NCI-H748 (cell line): Measurements from ENCODE around the gene FARP1.

Source experiments
- DNase-seq: peaks from one replicate; lab custom pipeline; 2025; ENCODE audit not compliant: unreplicated experiment; lab: John Stamatoyannopoulos, UW

FARP1 gene

GRCh38 chr13:98474292-98474691 is 331.4 kb downstream of the FARP1 start:
- DNase-seq, result no peak

GRCh38 chr13:98474761-98475160 is 331.9 kb downstream of the FARP1 start:
- DNase-seq, result no peak

GRCh38 chr13:98475522-98475921 is 332.6 kb downstream of the FARP1 start:
- no peak for DNase-seq

GRCh38 chr13:98476106-98476505 is 333.2 kb downstream of the FARP1 start:
- DNase-seq, result no peak

GRCh38 chr13:98476538-98476966 is 333.7 kb downstream of the FARP1 start:
- DNase-seq, result no peak

DNA sequence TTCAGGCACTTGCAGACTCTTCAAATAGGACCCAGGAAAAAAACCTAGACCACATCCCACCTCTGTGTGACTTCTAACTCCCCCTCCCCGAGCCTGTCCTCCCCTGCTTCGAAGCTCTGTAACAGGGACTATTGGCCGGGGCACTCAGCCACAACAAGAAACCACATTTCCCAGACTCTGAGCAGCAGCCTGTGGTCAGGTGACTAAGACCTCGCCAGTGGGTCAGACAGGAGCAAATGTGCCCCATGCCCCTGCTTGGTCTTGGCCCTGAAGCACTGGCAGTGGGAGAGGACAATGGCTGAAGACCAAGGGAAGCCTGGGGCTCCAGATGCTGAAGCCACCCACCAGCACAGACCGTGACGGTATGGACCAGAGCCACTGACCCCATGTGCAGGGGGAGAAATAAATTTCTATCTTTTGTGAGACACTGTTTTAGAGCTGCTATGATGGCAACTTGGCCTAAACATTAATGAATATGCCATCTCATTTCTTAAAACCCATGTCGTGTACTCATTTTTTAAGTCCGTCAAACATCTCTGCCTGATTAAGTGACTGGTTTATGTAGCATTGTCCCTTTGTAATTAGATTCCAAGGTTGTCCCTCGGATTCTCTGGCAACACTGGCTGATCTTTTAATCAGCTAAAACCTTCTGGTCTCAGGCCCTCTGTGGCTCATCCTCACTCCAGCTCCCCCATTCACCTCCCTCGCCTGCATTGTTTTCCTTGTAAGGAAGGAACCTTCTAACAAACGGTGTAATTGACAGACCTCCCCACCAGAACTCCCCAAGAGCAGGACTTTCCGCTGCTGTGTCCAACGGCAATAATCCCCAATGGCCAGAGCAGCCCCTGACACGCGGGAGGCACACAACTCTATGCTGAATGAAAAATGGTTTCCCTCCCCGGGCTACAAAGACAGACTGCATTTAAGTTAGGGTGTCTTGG is 335.6 kb downstream of the FARP1 start:
- no peak for DNase-seq

GRCh38 chr13:98479496-98480003 is 336.7 kb downstream of the FARP1 start:
- no peak for DNase-seq

DNA sequence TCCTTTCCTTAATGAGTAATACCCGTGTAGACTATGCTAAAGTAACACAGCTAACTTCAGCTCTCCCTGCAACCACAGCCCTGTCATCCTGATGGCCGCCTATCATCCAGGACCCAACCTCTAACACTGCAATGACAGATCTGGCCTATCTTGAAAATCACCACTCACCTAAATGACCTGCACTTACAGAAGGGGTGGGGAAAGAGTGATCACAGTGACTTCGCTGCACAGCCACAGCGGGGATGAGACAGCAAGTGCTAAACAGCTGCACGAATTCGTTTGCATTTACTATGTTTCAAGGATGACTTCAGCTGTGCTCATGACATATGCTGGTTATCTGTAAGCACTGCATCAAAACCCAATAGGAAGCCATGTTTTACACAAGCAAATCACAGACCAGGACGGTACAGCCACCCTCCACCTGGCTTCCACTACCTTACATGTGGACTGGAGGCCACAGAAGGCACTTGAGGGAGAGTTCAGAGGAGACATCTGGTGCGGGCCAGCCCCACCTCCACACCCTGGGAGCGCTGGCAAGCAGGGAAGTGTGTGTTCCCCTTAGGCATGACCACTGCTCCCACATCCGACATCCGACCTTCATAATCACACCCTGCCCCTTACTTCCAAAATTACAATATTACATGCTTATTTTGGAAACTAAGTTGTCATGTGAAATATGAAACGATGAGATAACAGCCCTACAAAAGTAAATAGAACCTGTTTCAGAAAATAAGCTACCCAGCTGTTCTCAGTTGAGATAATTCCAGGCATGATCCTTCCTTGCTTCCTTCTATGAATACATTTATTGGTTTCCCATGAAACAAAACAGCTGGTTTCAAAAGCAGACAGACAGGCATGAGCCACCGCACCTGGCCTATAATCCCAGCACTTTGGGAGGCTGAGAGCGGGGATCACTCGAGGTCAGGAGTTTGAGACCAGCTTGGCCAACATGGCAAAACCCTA is 338.3 kb downstream of the FARP1 start:
- DNase-seq, result peak; percentile 41

DNA sequence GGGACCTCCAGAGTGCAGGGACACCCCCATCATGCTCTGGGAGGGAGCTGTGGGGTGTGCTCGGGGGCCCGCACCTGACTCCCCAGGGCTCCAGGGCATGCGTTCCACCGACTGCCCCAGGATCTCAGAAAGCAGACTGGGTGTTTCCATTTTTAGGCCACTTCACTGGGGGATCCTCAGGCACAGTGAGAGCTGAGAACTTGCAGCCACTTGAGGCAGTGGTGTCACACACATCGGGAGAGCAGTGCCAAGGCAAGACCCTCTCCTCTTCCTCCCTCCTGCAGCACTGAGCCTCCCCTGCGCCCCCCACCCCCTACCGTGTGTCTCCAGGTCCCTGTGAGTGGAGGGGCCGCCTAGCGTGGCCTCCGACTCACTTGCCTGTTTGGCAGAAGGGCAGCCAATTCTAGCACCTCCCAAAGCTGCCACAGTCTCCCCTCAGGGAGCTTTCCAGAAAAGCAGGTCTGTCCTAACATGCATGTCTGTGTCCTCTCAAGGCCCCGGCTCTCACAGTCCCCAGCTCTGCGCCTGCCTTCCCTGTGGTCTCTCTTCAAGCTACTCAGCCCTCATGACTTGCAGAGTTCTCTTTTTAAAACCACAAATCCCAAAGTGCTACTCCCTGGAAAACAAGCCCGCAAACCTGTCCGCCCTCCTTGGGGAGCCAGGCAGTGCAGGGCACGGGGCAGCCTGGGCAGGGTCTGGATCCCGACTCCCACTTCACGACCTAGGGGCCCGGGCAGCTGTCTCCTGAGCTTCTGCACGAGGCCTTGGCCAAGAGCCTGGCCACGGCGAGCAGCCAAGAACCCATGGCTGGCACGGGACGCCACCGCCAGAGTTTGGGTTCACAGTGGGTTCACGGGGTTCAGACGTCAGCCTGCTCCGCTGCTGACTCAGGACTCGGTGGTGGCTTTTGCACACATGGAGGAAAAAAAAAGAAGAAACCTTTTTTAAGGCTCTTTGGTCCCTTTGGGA is 339.9 kb downstream of the FARP1 start:
- no peak for DNase-seq

DNA sequence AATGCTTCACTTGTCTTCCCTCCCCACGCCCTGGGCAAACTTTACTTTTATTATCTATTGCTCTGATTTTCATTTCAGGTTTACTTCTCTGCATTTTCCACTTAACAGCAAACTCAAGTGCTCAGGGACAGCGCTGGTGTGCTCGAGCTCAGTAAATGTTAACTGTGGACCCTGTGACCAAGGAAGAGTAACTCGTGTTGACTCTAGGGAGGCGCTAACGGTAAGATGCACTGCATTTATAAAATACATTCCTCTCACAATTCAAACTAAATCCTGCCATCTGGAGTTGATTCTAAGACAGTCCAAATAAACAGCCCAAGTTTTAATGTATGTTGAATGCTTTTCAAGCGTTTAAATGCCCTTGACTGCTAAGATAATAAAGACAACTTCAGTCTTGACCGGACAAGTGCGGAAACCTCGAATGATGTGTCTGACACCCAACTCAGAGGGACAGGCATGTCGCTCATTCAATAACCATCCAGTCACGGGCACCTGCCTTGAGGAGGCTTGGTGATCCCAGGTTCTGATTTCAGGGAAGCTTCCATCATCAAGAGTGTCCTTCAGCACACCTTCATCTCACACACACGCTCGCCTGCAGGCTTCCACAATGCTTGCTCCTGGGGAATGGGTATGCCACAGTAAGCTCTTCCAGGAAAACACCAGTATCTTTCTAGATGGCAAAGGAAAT is 340.9 kb downstream of the FARP1 start:
- DNase-seq, result peak; percentile 31

GRCh38 chr13:98484289-98485219 is 341.7 kb downstream of the FARP1 start:
- peak; percentile 80 for DNase-seq

DNA sequence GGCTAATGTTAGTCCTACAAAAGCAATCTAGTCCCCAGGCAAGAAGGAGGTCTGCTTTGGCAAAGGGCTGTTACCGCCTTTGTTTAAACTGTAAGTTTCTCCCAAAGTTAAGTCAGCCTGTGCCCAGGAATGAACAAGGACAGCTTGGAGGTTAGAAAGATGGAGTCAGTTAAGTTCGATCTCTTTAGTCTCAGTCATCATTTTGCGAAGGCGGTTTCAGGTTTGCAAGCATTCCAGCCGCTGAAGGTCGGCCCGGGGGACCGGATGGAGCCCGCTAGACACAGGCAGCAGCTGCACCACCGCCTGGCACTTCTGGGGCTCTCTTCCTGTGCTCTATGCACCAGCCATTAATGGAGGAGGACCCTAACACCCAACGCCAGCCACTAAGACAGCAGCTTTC is 342.7 kb downstream of the FARP1 start:
- no peak for DNase-seq

GRCh38 chr13:98486412-98486811 is 343.5 kb downstream of the FARP1 start:
- no peak for DNase-seq

DNA sequence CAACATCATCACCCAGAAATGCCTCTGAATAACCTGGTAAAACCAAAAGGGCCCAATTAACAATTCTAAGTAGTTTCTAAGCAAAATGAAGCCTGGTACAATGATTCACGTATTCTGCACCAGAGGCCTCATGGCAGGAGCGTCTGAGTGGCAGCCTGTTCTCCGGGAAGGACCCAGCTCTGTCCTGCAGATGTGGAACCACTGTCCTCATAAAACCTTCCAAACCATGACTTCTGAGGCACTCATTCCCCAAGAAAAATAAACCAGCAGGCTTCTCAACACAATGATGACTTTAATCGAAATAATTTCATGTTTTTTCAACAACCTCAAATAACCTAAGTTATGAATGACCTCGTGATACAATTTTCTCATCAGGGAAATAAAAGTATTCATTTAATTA is 344.1 kb downstream of the FARP1 start:
- no peak for DNase-seq

- DNase-seq, result no peak
Measured at GRCh38 chr13:98487522-98487921, 344.6 kb downstream of the FARP1 start.

GRCh38 chr13:98488736-98489135 is 345.8 kb downstream of the FARP1 start:
- no peak for DNase-seq

DNA sequence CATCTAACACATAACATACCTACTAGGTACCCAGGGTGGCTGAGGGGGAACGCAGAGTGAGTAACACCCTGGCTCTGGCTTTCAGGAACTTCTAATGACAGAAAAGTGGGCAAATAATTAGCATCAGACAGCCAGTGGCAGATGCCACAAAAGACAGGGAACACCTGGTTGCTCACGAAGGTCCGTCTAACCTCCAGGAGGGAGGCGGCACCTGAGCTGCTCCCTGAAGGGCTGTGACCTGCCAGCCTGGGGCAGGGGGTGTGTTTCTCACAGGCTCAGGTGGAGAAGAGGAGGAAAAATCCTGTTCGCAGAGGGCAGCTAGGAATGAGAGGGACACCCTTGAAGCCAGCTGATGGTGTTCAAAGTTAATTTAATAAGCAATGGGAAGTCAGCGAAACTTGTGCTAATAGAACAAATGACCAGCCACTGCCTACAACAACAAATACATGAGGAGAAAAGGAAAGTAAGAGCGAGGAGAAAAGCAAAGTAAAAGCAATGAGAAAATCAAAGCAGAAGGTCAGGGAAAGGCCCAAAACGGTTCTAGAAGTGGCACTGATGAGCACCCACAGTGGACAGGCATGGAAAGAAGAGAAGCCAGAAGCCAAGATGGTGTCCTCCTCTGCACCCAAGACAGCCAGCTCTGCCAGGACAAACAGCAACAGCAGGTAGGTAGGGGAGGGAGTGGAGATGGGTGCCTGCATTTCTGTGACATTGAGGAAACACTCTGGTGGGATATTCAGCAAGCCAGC is 346.7 kb downstream of the FARP1 start:
- no peak for DNase-seq
